Suprapubic skin (tissue), 3 donors: ENCODE data around the gene CAPG.

ENCODE experiments used
- CTCF ChIP-seq, 2 donors: fragments of 200-600 bp in 1 of 2; fragments of 450-650 bp in 1 of 2; sonication (generic) in 1 of 2; IDR thresholded peaks; one replicate each; pipeline ENCODE4 v1.5.1; 2016 to 2019; ENCODE audit warnings: antibody characterized with exemption in 2 of 2, mild to moderate bottlenecking in 1 of 2, moderate library complexity in 1 of 2
- EP300 ChIP-seq: sonication (generic); formaldehyde crosslinking; IDR thresholded peaks from one replicate; pipeline ENCODE4 v1.6.1; 2017; ENCODE audit warnings: antibody characterized with exemption
- POLR2A ChIP-seq, 2 donors: fragments of 450-650 bp; IDR thresholded peaks; one replicate each; pipeline ENCODE4 v1.6.1; 2017; ENCODE audit warnings: antibody characterized with exemption in 2 of 2, mild to moderate bottlenecking in 2 of 2, moderate library complexity in 2 of 2

- TF ChIP-seq CTCF (IDR thresholded peaks at IDR 0.05) (no peak), POLR2A (IDR thresholded peaks at IDR 0.05) (no peak), EP300 (no peak)
Observed at GRCh38 chr2:85367180-85367579, 43.0 kb downstream of the CAPG start.
